ENCODE results near the gene DMD.

DNA sequence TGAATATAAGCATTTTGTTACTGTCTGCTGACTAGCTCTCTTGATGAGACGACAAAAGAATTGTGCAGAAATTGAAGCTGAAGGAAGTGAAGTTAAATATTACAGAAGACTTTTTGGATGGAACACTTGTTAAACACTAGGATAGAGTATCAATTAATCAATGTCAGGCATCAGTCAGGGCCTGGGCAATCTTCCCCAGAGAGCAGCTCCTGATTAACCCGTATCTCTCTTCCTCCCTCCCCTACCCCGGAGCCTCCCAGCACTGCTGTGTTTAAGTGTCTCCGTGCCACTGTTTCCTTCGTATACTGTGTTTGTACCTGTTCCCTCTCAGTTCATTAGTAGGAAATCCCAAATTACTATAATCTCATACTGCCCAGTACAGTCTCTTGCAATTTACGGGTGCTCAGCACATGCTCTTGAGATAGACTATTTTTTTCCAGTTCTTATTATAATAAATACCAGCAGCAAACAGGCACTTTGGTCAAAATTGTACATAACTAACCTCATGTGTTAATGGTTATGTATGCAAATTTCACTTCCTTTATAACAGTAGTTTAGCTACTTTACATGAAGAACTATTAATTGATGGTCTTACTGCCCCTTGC lies 1373.8 kb downstream of the DMD start:
- TF ChIP-seq CTCF (IDR thresholded peaks at IDR 0.05) (no peak), SIN3A (IDR thresholded peaks at IDR 0.05; ENCODE audit: borderline replicate concordance, insufficient read depth, low read depth, low read length) (no peak), POLR2AphosphoS5 (IDR thresholded peaks at IDR 0.05; ENCODE audit: low read depth, low read length) (no peak), TCF7L2 (IDR thresholded peaks at IDR 0.05; ENCODE audit: low read depth, low read length) (no peak)
- TF ChIP-seq, protein P1, sequence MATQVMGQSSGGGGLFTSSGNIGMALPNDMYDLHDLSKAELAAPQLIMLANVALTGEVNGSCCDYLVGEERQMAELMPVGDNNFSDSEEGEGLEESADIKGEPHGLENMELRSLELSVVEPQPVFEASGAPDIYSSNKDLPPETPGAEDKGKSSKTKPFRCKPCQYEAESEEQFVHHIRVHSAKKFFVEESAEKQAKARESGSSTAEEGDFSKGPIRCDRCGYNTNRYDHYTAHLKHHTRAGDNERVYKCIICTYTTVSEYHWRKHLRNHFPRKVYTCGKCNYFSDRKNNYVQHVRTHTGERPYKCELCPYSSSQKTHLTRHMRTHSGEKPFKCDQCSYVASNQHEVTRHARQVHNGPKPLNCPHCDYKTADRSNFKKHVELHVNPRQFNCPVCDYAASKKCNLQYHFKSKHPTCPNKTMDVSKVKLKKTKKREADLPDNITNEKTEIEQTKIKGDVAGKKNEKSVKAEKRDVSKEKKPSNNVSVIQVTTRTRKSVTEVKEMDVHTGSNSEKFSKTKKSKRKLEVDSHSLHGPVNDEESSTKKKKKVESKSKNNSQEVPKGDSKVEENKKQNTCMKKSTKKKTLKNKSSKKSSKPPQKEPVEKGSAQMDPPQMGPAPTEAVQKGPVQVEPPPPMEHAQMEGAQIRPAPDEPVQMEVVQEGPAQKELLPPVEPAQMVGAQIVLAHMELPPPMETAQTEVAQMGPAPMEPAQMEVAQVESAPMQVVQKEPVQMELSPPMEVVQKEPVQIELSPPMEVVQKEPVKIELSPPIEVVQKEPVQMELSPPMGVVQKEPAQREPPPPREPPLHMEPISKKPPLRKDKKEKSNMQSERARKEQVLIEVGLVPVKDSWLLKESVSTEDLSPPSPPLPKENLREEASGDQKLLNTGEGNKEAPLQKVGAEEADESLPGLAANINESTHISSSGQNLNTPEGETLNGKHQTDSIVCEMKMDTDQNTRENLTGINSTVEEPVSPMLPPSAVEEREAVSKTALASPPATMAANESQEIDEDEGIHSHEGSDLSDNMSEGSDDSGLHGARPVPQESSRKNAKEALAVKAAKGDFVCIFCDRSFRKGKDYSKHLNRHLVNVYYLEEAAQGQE (IDR thresholded peaks at IDR 0.05; ENCODE audit: insufficient read depth in 1 of 2, low read depth in 2 of 2, low read length in 1 of 2) = no peak

Measured in Panc1 (cell line).